GM19397 (cell line): Measurements from ENCODE around the gene RELA.
A peak's percentile ranks its signal among the peaks of the same experiment; 100 is the strongest.
"Not testable (repeated sequence)": the region's sequence is repeated elsewhere in the genome, so short reads cannot be mapped to it uniquely, and the experiment has no call there.

Experiments
- ATAC-seq: cut with Tn5 transposase; IDR thresholded peaks from one replicate; pipeline ENCODE4 v1.9.1; 2021; ENCODE audit warnings: mild to moderate bottlenecking, moderate library complexity; ENCODE audit not compliant: unreplicated experiment

Gene RELA

DNA sequence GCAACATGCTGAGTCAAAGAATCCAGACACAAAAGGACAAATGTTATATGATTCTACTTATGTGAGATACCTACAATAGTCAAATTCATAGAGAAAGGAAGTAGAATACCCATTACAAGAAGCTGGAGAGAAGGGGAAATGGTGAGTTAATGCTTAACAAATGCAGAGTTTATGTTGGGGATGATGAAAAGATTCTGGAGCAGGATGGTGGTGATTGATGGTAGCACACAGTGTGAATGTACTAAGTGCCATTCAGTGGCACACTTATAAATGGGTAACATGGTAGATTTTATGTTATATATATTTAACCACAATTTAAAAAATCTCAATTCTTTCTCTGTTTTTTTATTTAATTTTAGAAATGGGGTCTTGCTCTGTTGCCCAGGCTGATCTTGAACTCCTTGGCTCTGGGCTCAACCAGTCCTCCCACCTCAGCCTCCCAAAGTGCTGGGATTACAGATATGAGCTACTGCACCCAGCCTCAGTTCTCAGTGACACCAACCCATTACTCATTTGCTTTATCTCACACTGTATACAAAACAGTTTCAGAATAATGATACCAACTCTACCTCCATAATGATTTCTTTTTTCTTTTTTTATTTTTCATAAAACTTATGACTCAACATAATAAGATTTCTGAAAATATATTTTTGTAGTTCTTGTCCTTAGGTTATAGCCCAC is 9.6 kb upstream of the RELA start:
- no peak for ATAC-seq

DNA sequence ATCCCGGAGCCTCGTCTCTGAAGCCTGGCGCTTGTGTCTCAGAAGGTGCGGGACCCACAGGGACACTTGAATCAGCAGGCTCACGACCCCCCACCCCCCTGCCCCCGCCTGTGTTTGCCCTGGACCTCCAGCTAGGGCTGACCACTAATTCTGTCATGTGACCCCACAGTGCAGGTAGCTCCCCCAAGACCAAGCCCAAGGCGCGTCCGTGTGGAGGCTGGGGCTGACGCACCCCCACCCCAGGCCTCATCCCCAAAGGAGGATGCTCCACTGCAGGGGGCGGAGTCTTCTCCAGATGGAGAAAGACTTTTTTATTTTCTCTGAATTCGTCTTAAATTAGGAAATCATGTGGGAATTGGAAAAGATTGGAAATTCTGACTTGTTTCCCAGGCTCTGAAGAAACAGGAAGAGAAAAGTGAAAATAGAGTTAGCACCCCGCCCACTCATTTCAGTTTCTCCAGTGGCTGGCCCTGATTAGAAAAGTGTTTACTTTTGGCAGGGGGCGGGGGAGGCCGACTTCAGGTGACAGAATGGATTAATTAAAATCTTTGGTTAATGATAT is 1.0 kb upstream of the RELA start:
- peak; percentile 4 for ATAC-seq

DNA sequence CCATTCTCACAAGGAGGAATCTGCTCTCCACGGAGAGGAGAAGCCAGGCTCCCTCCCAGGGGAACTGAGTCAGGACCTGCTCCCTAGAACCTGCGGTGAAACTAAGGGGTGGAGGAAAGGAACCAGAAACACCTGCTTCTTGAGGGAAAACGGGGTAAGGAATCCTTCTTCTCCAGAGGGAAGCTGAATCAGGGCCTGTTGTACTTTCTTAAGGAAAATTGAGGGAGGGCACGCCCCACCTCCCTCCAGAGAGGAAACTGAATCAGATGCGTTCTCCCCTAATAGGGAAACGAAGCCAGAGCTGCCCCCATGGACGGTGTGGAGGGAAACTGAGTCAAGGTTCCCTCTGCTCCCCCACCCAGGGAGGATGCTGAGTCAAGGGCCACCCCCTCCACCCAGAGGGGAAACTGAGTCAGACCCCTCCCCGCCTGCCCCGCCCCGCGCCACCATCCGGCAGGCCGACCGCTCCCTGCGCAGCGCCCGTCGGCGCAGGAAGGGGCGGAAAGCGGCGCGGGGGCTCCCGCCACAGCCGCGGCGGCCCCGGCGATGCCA is 393 bp downstream of the RELA start:
- ATAC-seq = no peak

DNA sequence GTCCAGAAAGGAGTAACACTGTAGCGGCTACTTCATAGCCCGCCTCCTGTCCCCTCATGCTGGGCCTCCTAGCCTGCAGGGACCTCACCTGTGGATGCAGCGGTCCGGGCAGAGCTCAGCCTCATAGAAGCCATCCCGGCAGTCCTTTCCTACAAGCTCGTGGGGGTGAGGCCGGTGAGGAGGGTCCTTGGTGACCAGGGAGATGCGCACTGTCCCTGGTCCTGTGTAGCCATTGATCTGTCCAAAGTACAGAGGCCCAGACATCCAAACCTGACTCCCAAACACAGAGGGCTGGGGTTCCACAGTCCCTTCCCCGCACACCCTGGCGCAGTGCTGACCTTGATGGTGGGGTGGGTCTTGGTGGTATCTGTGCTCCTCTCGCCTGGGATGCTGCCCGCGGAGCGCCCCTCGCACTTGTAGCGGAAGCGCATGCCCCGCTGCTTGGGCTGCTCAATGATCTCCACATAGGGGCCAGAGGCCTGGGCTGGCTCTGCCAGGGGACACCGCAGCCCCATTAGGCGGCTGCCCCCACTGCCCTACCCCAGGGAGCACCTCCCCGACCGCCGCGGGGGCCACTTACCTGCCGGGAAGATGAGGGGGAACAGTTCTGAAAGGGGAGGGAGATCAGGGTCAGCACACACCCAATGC is 993 bp downstream of the RELA start:
- no peak for ATAC-seq

DNA sequence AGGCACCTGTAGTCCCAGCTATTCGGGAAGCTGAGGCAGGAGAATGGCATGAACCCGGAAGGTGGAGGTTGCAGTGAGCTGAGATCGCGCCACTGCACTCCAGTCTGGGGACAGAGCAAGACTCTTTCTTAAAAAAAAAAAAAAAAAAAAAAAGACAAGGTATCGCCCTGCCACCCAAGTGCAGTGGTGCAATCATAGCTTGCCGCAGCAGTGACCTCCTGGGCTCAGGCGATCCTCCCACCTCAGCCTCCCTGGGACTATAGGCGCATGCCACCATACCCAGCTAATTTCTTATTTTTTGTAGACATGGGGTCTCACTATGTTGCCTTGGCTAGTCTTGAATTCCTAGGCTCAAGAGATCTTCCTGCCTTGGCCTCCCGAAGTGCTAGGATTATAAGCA is 1.8 kb downstream of the RELA start:
- ATAC-seq = not testable (repeated sequence)

DNA sequence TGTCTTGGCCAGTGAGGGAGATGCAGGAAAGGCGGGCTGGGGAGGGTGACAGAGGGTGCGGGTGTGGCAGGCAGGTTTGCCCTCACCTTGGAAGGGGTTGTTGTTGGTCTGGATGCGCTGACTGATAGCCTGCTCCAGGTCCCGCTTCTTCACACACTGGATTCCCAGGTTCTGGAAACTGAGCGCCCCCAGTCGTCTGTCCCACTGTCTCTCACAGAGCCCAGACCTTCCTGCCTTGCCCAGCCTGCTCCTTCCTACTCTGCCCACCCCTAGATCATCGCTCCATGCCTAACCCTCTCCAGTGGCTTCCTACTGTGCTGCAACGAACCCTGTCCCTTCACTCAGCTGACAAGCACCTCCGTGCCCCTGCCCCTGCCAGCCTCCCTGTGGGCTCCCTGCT is 2.7 kb downstream of the RELA start:
- ATAC-seq = no peak

DNA sequence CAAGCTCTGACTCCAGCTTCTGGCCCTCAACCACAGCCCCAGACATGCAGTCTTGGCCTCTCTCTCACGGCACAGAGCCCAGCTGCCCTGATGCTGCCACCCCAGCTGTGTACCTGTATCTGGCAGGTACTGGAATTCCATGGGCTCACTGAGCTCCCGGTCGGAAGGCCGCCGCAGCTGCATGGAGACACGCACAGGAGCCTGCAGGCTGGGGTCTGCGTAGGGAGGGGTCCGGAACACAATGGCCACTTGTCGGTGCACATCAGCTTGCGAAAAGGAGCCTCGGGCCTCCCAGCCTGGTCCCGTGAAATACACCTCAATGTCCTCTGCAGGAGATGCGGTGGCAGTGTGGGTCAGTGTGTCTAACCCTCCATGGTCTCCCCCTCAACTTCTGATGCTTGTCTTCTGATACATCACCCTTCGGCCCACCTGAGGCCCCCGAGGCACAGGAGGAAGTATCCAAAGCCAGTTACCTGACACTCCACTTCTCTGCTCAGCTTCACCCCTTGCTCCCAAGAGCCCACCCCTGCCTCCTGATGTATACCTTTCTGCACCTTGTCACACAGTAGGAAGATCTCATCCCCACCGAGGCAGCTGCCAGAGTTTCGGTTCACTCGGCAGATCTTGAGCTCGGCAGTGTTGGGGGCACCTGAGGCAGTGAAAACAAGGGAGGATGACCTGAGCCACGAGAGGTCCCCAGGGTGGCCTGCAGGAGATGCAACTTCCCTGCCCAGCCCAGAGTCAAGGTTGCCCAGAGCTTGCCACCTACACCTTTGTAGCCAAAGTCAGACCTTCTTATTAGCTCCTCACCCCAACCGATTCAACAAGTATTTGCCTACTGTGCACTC is 4.3 kb downstream of the RELA start:
- no peak for ATAC-seq

DNA sequence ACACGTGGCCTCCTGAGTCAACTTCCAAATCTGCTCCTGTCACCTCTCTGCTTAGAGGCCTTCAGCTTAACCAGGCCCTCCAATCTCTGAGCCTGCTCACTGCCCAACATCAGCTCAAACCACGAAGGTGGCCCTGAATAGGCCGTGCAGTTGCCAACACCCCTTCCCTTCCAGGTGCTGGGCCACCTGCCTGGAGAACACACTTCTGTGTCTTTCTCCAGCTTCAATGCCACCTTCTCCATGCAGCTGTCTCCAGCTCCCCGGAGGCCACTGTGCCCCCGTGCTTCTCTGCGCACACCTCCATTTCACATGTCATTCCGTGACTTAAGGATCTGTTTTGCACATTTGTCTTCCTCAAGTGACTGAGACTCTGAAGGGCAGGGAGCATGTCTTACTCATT is 5.3 kb downstream of the RELA start:
- no peak for ATAC-seq

DNA sequence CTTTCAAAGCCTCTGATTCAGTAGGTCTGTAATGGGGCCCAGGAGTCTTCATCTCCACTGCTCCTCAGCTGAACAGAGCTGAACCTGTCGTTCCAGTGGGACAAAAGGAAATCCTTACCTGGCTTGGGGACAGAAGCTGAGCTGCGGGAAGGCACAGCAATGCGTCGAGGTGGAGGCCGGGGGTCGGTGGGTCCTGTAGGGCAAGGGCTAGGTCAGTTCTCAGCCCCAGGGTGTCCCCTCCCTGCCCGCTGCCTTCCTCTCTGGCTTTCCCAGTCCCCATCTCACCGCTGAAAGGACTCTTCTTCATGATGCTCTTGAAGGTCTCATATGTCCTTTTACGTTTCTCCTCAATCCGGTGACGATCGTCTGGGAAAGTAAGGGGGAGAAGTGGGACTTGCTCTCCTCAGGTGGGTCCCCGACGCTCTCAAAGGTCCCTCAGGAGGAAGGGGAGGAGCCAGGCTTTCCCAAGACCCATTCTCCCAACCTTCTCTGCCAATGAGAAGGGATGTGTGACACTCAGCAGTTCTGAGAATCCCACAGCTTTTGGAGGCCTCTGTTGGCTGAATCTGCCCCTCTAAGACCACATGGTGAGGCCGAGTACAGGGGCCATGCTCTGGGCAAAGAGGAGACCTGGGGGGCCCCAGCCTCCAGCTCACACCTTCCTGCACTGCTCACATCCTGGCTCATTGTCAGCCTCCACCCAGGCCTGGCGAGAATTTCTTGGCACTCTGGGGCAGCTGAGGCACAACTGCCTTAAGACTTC is 7.0 kb downstream of the RELA start:
- no peak for ATAC-seq

DNA sequence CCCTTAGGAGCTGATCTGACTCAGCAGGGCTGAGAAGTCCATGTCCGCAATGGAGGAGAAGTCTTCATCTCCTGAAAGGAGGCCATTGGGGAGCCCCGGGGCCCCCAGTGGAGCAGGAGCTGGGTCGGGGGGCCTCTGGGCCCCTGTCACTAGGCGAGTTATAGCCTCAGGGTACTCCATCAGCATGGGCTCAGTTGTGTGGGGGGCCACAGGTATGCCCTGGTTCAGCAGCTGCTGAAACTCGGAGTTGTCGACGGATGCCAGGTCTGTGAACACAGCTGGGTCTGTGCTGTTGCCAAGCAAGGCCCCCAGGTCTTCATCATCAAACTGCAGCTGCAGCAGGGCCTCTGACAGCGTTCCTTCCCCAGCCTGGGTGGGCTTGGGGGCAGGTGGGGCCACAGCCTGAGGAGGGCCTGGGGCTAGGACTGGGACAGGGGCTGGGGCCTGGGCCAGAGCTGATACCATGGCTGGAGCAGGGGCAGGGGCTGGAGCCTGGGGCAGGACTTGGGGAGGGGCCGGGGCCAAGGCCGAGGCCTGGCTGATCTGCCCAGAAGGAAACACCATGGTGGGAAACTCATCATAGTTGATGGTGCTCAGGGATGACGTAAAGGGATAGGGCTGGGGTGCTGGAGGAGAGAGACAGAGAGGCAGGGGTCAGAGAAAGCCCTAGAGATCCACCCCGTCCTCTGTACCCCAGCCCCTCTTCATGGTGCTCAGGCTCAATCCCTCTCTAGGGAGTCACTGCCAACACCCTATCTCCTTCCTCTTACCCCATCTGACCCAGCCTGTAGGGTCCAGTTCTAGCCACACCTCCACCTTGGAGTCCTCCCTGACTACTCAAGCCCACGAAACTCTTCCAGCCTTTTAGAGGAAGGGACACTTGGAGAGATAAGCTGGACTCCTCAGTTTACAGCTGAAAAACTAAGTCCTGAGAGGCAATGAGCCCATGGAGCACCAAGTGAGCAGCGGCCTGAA is 8.1 kb downstream of the RELA start:
- ATAC-seq = no peak

DNA sequence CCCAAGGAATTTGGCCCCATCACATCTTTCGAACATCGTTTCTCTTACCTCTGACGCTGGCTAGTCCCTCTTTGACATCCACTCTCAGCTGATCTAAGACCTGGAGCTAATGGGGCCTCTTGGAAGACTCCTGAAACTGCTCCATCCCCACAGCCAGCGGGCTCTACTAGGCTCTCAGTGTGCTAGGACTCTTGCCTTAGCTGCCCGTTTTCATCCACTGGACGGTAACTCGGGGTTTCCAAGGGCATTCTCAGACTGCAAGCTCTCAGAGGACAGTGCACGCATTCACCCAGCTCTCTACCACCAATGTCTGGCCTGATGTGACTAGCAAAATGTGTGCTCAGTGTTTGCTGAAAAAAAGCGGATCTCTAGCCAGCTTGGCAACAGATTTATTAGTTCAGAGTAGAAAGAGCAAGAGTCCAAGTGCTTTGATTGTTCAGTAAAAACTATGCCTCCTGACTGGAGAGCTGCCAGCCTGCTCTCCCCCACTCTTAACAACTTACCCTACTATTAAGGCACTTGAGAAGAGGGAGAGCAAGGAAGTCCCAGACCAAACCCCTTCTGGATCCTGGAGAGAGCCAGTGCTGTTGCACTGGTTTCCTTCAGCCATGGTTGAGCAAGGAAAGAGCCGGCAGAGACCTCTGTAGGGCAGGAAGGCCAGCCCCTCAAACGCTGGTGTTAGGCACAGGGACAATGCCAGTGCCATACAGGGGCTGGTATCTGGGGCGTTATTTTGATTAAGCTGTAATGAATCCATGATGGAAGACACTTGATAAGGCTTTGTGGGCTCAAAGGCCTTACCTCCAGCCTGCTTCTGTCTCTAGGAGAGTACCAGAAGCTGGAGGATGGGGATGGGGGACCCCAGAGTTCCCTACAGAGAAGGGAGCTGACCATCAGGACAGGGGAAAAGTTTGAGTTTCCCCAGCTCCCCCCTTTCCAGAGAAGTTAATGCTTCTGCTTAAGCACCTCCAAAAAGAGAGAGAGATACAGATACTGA is 9.2 kb downstream of the RELA start:
- ATAC-seq = no peak

DNA sequence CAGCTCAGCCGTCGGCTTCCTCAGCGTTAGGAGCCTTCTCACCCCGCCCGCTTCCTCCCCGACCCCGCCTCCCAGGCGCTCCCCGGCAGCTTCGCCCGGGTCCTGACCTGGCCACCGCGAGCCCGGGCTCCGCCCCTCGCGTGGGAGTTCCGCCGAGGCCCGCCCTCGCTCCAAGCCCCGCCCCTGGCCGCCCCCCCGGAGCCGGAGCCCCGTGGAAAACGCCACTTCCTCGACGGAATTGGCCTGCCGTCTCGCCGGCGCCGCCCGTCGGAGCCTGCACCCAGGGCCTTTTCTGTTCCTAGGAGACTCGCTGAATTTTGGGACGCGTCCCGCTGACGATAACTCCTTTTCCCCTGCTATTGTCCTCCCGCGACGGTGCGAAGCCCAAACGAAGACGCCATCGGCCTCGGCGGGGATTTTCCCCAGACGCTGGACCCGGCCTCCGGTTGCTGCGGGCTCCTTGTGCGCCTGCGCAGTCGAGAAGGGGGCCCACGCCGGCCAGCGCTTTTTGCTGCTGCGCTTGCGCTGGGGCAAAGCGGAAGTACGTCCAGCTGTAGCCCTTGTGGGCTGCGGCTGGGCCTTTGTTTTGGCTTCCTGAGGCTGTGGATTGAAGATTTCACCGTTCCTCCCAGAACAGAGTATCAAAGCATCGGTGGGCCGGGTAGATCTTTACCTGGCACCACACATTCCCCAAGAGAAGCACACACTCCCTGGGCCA is 10.0 kb downstream of the RELA start:
- peak; percentile 75 for ATAC-seq

DNA sequence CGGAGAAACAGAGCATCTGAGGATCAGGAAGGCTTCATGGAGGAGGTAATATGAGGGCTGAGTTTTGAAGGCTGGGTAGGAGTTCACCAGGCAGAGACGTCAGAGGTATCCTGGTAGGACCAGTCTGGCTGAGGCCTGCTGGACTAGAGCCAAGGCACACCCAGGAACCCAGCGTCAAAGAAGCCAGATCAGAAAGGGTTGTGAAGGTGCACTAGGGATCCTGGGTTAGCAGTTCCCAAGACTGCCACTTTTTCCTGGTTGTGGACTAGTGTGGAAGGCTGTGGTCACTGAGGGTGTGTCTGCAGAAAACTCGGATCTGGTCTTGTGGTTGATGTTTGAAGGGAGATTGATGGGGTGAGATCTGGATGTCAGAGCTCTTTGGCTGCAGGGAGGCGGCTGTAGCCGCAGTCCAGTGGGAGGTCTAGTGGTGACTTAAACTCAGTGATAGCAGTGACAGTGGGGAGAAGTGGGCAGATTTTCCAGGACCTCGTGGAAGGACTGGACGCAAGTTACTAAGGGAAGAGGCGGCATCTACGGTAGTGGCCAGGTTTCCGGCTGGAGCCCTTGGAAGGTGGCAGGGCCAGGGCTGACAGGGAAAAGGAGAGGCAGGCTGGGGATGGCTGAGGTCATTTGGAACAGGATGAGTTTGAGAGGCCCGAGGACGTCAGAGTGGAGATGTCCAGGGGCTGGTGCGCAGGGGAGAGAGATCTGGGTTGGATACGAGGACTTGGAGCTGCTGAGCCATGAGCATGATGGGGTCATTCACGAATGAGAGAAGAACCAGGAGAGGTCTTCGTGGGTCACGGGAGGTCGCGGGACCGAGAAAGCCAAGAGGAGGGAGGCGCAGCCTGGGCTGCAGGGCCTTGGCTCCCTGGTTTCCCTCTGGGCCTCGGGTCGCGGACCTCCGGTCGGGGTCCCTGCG is 10.9 kb downstream of the RELA start:
- no peak for ATAC-seq

DNA sequence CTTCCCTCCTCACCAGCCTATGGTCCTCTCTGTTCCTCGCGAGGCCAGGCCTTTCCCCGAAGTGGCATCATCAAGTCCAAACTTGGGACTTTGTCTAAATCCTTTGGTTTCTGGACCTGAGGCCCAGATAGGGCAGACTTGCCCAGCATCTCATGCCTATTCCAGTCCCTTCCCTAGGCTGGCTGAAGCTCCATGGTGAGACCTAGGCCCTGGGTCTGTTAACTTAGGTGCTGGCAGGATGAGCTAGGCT is 11.5 kb downstream of the RELA start:
- no peak for ATAC-seq

DNA sequence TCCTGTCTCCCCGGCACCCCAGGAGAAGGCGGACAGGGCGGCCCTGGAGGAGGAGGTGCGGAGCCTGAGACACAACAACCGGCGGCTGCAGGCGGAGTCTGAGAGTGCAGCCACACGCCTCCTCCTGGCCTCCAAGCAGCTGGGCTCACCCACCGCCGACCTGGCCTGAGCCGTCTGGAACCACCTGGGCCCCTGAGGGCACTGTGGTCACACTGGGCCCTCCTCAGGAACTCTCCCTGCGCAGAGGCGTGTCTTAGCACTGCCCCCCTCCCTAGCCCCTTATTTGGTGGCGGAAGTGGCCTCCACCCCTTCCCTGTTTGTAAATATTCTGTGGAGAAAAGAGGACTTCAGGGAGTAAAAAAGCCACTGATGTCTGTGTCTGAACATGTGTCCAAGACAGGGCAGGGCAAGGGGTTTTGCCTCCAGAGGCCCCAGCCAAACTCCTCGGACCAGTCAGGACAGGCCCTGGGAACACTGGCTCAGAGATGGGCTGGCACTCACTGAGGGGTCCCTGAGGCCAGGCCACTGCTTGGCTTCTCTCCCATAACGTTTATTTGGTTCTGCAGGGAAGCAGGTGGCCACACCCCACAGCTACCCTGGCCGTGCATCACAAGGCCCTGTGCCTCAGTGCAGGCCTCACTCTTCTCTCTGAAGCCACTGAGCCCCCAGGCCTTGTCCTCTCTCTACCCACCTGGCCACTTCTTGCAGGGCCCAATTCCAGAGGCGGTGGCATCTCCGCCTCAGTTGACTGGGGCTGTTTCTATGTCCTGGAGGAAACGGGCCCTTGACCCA is 12.0 kb downstream of the RELA start:
- no peak for ATAC-seq
